Measurements from ENCODE around the gene NIN.

Gene NIN

GRCh38 chr14:50830932-50831725, at the start of gene NIN:
TSS of gene NIN (minus strand) at chr14:50831162. CDS start at chr14:50822056, 9,106 bp downstream.
- peak in 47 of 51 donors; percentile 20 to 83 (median 64) for DNase-seq

- no peak for DNase-seq
Observed at GRCh38 chr14:50875359-50876070, 44.6 kb upstream of the NIN start.

GRCh38 chr14:50874757-50875156, 43.8 kb upstream of the NIN start:
- DNase-seq = no peak

- peak in 10 of 51 donors; percentile 4 to 41 (median 12) for DNase-seq
Observed at GRCh38 chr14:50871914-50872732, 41.2 kb upstream of the NIN start, which contains the start of gene ABHD12B. TSS of gene ABHD12B (plus strand) at chr14:50872053. CDS start at chr14:50872175, 122 bp downstream.

- DNase-seq = no peak
Observed at GRCh38 chr14:50871228-50871627, 40.3 kb upstream of the NIN start.

GRCh38 chr14:50865391-50866076, 34.6 kb upstream of the NIN start:
- no peak for DNase-seq

GRCh38 chr14:50864946-50865345, 34.0 kb upstream of the NIN start:
- peak in 1 of 51 donors; percentile 60 for DNase-seq

GRCh38 chr14:50864237-50864636, 33.3 kb upstream of the NIN start:
- no peak for DNase-seq

- peak in 2 of 51 donors; percentile 5 to 21 for DNase-seq
Observed at GRCh38 chr14:50862036-50862570, 31.1 kb upstream of the NIN start.

- peak in 50 of 51 donors; percentile 5 to 88 (median 56) for DNase-seq
Observed at GRCh38 chr14:50860478-50861086, 29.6 kb upstream of the NIN start.

- DNase-seq = peak in 3 of 51 donors; percentile 51 to 70 (median 66)
Observed at GRCh38 chr14:50859296-50859624, 28.3 kb upstream of the NIN start.

- peak in 1 of 51 donors; percentile 16 for DNase-seq
Observed at GRCh38 chr14:50856660-50857059, 25.7 kb upstream of the NIN start.

GRCh38 chr14:50855558-50855957, 24.6 kb upstream of the NIN start:
- no peak for DNase-seq

GRCh38 chr14:50854521-50854920, 23.6 kb upstream of the NIN start:
- DNase-seq = no peak

- DNase-seq = no peak
Observed at GRCh38 chr14:50853891-50854290, 22.9 kb upstream of the NIN start.

GRCh38 chr14:50846226-50846880, 15.4 kb upstream of the NIN start:
- no peak for DNase-seq

- no peak for DNase-seq
Observed at GRCh38 chr14:50845166-50845565, 14.2 kb upstream of the NIN start.

GRCh38 chr14:50844391-50844790, 13.4 kb upstream of the NIN start:
- DNase-seq = no peak

GRCh38 chr14:50839691-50840090, 8.7 kb upstream of the NIN start:
- DNase-seq = no peak

- no peak for DNase-seq
Observed at GRCh38 chr14:50839048-50839447, 8.1 kb upstream of the NIN start.
